ENCODE data around the gene CRTC3. TPM values are rescaled to one million over a fixed set of nuclear protein-coding genes. Genes with fewer than 3 reads are reported as not detected.
"Not testable (repeated sequence)": the region's sequence is repeated elsewhere in the genome, so short reads cannot be mapped to it uniquely, and the experiment has no call there.

The CRTC3 gene
- total and polyA plus RNA-seq, 8 donors, result 7.1 to 17.6 (median 11.4) TPM

DNA sequence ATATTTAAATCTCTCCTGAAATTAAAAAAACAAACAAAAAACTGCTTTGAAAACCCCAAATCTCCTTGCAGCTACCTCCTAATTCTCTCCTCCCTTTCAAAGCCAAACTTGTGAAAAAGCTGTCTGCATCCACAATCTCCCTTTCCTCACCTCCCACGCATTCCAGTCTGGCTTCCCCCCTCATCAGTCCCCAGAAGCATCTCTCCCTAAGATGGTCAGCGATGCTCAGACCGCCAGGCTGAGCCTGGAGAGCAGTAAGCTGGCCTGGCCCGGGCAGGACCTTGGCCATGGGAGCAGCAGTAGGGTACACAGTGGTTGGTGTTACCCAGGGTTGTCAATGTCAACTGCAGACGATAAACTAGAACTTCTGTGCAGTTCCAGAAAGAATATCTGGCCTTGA, 154.6 kb downstream of the CRTC3 start:
- no peaks in the 10 kb centered on the region for H3K27me3 ChIP-seq
- no peak for ATAC-seq
- H3K4me1 ChIP-seq, result no peaks in the 10 kb centered on the region
- no peak overlapping the region for H3K27ac ChIP-seq
- TF ChIP-seq, protein P1, sequence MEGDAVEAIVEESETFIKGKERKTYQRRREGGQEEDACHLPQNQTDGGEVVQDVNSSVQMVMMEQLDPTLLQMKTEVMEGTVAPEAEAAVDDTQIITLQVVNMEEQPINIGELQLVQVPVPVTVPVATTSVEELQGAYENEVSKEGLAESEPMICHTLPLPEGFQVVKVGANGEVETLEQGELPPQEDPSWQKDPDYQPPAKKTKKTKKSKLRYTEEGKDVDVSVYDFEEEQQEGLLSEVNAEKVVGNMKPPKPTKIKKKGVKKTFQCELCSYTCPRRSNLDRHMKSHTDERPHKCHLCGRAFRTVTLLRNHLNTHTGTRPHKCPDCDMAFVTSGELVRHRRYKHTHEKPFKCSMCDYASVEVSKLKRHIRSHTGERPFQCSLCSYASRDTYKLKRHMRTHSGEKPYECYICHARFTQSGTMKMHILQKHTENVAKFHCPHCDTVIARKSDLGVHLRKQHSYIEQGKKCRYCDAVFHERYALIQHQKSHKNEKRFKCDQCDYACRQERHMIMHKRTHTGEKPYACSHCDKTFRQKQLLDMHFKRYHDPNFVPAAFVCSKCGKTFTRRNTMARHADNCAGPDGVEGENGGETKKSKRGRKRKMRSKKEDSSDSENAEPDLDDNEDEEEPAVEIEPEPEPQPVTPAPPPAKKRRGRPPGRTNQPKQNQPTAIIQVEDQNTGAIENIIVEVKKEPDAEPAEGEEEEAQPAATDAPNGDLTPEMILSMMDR (IDR thresholded peaks at IDR 0.05), result no peak
- intact Hi-C loops (cut with DNase I), result no loop called here
- H3K9me3 ChIP-seq, result no peaks in the 10 kb centered on the region
- FAIRE-seq, result no peak
- no peaks in the 10 kb centered on the region for H3K36me3 ChIP-seq
- H3K4me3 ChIP-seq, result no peak overlapping the region
- DNase-seq, result no peak
- WGBS, 2 donors, result 70 to 77% methylated on average over 5 of the region's 5 CpGs

DNA sequence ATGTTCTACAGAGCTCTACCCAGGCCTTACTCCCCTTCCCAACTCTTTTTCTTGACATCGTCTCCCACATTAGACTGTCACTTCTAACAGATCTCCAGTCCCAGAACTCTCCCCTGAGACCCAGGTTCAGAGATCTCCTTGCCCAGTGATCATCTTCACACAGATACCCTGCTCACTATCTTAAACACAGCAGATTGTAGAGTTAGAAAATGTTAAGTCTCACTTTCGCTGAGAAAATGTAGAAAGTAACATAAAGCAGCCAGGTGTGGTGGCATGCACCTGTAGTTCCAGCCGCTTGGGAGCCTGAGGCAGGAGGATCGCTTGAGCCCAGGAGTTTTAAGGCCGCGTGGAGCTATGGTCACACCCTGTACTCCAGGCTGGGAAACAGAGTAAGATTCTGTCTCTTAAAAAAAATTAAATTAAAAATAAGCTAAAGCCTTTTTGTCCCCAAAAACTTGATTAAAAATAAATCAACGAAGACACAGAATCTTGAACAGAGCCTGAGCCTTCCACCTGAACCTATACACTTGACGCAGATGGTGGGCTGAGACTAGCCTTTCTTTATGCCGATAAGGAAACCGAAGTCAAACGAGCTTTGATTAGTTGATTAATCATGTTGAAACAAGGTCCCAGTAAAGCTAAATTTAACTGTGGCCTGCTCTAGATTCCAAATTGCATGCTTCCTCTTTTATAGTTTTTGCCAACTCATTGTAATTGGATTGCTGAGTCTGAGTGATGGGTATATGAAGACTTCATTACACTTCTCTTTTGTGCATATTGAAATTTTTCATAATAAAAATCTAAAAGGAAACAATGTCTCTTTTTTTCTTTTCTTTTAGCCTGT, 156.1 kb downstream of the CRTC3 start:
- TF ChIP-seq, protein P1 (IDR thresholded peaks at IDR 0.05), result no peak
- Histone ChIP-seq H3K9me3 (no peaks in the 10 kb centered on the region), H3K27me3 (no peaks in the 10 kb centered on the region), H3K36me3 (no peaks in the 10 kb centered on the region), H3K4me1 (no peaks in the 10 kb centered on the region), H3K27ac (no peak overlapping the region), H3K4me3 (no peak overlapping the region)
- WGBS, 2 donors, result 73 to 76% methylated on average over 11 of the region's 11 CpGs
- no peak for FAIRE-seq
- intact Hi-C loops (cut with DNase I), result no loop called here
- peak in 1 of 4 donors; percentile 47 for ATAC-seq
- no peak for DNase-seq

DNA sequence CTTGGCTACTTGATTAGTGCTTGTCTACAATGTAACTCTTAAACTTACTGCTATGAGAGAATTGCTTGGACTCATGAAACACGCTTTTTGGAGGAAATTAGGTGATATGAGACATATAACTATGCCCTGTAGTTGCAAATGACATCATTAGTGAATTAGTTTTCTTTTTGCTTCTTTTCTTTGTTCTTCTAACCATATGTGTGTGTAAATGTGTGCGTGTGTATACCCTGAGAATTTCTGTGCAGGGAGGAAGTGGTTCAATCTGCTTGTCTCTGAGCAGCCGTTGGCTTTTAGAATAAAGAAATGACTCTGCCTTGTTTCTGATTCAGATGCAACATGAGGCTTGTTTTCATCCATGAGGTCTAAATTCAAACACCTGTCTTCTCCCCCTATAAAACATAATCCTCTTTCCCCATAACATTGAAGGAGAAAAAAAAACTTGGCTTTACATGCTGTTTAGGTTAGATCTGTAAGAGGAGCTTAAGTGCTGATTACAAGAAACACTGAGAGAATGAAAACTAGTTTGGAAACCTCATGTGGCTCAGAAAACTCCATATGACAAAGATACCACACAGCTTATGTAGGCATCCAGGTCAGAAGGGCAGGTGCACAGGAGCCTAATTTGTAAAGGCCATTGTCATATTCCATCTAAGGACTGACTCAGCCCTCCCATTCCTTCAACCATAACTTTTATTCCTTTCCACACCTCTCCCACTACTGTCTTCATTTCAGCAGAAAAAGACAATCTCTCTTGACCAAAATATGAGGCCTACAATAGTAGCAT, 156.9 kb downstream of the CRTC3 start:
- no peak for DNase-seq
- H3K27me3 ChIP-seq, result no peaks in the 10 kb centered on the region
- 89 to 94% methylated on average over 3 of the region's 3 CpGs for WGBS, 2 donors
- no peak overlapping the region for H3K27ac ChIP-seq
- H3K36me3 ChIP-seq, result no peaks in the 10 kb centered on the region
- no peak for ATAC-seq
- no peak overlapping the region for H3K4me3 ChIP-seq
- FAIRE-seq, result no peak
- intact Hi-C loops (cut with DNase I), result no loop called here
- H3K4me1 ChIP-seq, result no peaks in the 10 kb centered on the region
- no peaks in the 10 kb centered on the region for H3K9me3 ChIP-seq
- TF ChIP-seq, protein P1 (IDR thresholded peaks at IDR 0.05), result no peak

DNA sequence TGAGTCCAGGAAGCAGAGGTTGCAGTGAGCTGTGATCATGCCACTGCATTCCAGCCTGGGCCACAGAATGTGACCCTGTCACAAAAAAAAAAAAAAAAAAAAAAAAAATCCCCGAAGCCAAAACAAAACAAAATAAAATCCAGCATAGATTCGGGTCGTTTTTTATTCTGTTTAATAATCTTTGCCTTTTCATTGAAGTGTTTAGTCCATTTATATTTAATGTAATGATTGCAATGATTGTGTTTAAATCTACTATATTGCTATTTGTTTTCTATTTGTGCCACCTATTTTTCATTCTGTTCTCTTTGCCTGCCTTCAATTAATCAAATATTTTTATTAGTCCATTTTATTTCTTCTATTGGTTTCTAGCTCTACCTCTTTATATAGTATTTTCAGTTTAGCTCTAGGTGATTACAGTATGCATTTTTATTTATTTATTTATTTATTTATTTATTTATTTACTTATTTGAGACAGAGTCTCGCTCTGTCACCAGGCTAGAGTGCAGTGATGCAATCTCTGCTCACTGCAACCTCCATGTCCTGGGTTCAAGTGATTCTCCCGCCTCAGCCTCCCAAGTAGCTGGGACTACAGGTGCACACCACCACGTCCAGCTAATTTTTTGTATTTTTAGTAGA, 159.7 kb downstream of the CRTC3 start:
- ATAC-seq; H3K27me3 ChIP-seq; H3K9me3 ChIP-seq; FAIRE-seq; DNase-seq; H3K4me1 ChIP-seq; H3K36me3 ChIP-seq; H3K4me3 ChIP-seq; H3K27ac ChIP-seq; intact Hi-C loops (cut with DNase I): not testable (repeated sequence)
- 79 to 90% methylated on average over 6 of the region's 6 CpGs for WGBS, 2 donors

DNA sequence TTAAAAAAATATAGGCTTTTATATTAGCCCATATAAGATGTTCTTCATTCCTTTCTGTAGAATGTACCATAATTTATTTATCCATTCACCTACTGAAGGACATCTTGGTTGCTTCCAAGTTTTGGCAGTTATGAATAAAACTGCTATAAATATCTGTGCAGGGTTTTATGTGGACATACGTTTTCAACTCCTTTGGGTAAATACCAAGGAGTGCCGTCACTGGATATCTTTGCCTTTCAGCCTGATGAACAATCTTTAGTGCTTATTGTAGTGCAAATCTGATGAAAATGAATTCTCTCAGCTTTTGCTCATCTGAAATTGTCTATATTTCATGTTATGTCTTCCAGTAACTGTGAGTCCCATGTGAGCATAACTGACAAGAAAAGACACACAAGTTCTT, 160.9 kb downstream of the CRTC3 start:
- WGBS, 2 donors, result 45 to 53% methylated on average over 2 of the region's 2 CpGs
- Histone ChIP-seq H3K36me3 (no peaks in the 10 kb centered on the region), H3K27me3 (no peaks in the 10 kb centered on the region), H3K4me1 (no peaks in the 10 kb centered on the region), H3K27ac (no peak overlapping the region), H3K4me3 (no peak overlapping the region), H3K9me3 (no peaks in the 10 kb centered on the region)
- FAIRE-seq, result no peak
- no peak for ATAC-seq
- no peak for DNase-seq
- intact Hi-C loops (cut with DNase I), result no loop called here
- TF ChIP-seq, protein P1 (IDR thresholded peaks at IDR 0.05), result no peak

Measured in pancreas (tissue), 10 donors.